Activated CD8-positive, alpha-beta memory T cell treated with anti-CD3 and anti-CD28 coated beads, Interleukin-2, amount 50 U/mL, for 4 hours (primary cell): ENCODE measurements around the gene BHMT2.

Source experiments
- DNase-seq: peaks from one replicate; pipeline ENCODE4 v3.0.0-alpha.2; 2020

Gene BHMT2

DNA sequence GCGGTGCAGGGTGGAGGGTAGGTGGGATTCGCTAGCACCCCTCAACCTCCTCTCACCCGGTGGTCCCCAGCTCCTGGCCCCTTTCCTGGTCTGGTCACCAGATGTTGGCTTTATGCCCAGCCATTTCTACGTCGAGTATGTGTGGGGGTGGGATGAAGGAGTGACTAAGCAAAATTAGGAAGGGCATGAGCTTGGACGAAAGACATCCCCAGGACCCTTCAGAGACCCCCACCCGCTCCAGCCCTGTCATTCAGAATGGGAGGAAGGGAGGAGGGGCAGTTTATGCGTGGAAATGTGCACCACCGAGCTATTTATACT, 742 bp downstream of the BHMT2 start:
- DNase-seq: no peak

DNA sequence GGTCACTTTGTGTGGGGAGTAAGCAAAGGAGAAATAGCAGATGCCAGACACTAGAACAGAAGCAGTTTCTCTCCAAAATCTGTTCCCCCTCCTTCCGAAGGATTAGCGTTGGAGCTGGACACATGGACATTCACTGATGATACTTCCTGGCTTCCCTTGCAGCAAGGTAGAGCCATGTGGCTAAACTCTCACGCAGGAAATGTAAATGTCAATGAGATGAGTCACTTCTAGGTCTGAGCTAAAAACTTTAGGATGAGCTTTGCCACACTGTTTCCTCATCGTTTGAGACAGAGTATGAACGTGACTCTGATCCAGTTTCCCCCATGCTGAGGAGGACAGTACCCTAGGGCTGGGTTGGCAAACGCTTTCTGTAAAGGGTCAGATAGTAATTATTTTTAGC, 5.1 kb downstream of the BHMT2 start:
- DNase-seq: no peak

DNA sequence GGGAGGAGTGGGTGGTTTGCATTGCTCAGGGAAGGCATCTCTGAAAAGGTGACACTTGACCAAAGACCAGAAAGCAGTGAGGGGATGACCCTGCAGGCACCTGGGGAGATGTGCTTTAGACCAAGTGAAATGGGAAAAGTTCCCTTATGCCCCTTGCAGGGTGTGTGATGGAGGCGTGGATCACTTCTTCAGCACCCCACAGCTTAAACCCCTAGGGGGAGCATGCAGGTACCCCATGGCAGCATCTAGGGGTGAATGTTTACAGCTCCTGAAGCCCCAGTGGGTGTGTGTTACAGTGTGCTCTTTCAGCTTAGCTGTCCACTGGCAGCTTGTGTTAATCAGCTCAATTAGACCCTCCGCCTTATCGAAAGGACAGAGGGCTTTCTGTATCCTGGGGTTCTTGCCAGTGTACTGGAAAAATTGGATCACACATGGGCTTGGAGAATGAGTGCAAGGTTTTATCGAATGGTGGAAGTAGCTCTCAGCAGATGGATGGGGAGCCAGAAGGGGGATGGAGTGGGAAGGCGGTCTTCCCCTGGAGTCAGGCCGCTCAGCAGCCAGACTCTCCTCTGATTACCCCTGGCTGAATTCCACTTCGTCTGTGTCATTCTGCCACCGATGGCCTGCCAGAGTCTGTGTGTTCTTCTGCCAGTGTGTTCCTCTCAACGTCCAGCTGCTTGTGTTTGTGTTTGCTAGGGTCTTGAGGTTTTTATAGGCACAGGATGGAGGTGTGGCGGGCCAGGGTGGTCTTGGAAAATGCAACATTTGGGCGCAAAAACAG, 6.3 kb downstream of the BHMT2 start:
- no peak for DNase-seq

- DNase-seq: no peak
Measured at GRCh38 chr5:79076819-79077218, 7.3 kb downstream of the BHMT2 start.

DNA sequence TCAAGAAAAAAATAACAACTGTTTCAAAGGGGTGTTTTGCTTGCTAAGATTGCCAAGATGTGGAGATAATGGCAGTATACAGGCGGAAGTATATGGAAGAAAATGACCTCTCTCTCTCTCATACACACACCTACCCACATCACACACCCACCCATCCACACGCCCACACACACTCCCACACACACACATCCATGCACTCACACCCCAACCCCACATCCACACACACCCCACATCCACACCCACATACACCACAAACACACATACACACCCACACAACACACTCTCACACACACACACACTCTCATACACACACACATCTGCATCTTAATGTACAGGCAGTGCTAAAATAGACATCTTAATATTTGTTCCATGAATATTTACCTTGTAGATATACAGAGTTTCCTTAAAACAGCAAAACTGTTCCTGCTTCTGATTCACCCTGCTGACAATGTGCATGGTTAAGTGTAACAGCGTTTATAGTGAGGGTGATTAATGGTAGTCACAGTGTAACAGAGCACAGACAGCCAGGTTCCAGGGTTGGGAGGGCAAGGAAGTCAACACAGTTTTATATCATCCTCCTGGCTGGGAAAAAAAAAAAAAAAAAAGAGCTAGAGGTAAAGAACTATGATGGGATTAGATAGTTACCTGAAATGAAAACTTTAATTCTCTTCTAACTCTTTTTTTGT, 8.3 kb downstream of the BHMT2 start:
- no peak for DNase-seq

- no peak for DNase-seq
Measured at GRCh38 chr5:79080804-79081203, 11.2 kb downstream of the BHMT2 start.

DNA sequence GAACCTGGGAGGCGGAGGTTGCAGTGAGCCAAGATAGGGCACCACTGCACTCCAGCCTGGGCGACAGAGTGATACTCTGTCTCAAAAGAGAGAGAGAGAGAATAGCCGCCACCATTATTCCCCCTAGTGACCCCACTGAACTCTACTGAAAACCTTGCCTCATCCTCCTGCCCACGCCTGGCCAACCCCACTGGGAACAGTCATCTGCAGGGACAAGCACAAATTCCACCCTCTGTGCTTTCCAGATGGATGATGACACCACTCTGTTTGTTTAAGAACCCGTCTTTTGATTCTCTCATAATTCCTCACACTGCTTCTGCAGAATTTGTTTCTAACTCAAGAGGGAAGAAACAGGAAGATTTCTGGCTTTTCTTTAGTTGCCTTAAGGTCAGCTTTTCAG, 12.2 kb downstream of the BHMT2 start:
- DNase-seq: no peak

- DNase-seq: no peak
Measured at GRCh38 chr5:79086116-79086515, 16.5 kb downstream of the BHMT2 start.

DNA sequence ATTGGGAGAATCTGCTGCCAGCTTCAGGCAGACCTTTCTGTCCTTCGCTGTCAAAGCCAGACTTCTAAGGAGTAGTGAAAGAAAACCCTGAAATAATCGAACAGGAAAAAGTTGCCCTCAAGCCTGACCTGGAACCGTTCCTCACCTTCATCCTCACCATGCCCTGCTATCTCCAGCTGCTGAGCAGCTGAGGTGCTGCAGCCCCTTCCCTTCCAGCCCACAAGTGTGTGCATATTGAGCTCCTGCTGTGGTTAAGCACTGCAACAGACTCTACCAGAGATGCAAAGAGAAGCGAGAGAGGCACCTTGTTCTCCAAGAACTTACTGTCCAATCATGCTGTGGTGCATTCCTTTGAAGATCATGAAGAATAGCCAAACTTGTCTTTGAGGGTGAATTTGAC, 18.9 kb downstream of the BHMT2 start:
- no peak for DNase-seq

- no peak for DNase-seq
Measured at GRCh38 chr5:79091064-79091463, 21.5 kb downstream of the BHMT2 start.

GRCh38 chr5:79093762-79094161, 24.2 kb downstream of the BHMT2 start:
- DNase-seq: no peak

GRCh38 chr5:79105868-79106267, 36.3 kb downstream of the BHMT2 start:
- DNase-seq: no peak

- no peak for DNase-seq
Measured at GRCh38 chr5:79107020-79107796, 37.6 kb downstream of the BHMT2 start.

DNA sequence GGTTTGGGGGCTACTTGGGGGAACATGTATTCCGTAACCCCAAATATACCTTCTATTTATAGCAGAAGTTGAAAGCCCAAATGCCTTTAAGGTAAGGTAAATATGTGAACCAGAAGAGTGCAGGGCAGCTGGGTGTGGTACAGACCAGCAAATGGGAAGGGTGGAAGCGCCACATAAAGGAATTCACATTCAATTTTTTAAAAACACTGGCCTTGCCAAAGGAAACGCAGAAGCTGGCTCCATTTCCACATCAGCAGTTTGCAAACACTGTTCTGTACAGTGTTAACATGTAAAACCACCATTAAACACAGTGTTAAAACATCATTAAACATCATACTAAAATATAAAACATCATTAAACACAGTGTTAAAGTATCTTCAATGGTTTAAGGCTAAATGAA, 38.5 kb downstream of the BHMT2 start:
- no peak for DNase-seq

- no peak for DNase-seq
Measured at GRCh38 chr5:79108792-79109191, 39.2 kb downstream of the BHMT2 start.

GRCh38 chr5:79109527-79110492, 40.2 kb downstream of the BHMT2 start:
- peak; percentile 28 for DNase-seq

- DNase-seq: no peak
Measured at GRCh38 chr5:79111387-79111959, 41.9 kb downstream of the BHMT2 start, which contains the start of gene BHMT. TSS of gene BHMT (plus strand) at chr5:79111809. CDS start at chr5:79111886, 77 bp downstream.

DNA sequence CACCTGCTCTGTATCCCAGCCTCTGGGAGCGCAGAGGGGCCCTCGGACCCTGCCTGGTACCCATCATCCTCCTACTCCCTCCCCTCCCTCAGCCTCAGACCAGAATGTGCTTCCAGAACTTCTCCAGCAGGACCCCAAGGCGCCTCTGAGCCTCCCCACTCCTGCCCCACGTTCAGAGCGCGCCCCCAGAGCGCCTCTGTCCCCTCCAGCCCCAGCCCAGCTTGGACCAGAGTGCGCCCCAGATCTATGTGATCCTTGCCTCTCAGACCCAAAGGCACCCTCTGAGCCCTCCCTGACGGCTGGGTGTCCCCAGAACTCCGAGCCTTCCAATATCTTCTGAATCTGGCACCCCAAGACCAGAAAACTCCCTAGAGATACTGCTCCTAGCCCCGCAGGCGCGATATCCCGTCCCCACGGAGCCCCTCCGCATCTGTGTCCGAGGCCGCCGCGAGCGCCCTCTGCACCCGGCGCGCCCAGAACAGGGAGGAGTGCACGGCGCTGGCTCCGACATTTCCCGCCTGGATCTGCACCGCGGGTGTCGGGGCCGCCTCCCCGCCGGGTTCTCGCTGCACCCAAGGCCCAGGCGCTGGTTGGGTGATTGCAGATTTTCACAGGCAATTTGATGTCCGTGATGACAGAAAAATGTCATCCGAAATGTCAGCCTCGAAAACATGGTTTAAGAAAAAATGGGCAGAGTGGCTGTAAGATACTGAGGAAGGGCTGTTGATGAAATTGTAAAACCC, 42.6 kb downstream of the BHMT2 start:
- DNase-seq: no peak

DNA sequence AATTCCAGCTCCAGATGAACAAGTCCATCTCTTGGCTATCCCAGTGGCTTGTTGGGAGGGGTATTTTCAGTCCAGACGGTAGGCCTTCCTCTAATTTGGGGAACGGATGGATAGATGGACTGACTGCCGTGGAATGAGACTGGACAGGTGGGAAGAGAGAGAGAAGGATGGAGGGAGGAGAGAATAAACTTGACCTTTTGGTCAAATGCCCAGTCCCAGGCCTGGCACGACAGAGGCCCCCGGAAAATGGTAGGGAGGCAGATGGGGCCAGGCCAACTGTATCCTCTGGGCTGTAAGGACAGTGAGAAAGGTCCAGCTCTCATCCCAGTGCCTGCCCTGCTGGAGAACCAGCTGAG, 43.1 kb downstream of the BHMT2 start:
- no peak for DNase-seq

GRCh38 chr5:79119486-79119885, 49.9 kb downstream of the BHMT2 start:
- no peak for DNase-seq

- no peak for DNase-seq
Measured at GRCh38 chr5:79120221-79120620, 50.7 kb downstream of the BHMT2 start.

- DNase-seq: no peak
Measured at GRCh38 chr5:79122973-79123372, 53.4 kb downstream of the BHMT2 start.
